Astrocyte of the cerebellum (primary cell): ENCODE data around the gene FAM24A.

ENCODE experiments used
- DNase-seq: peaks from one replicate; pipeline ENCODE4 v3.0.0-alpha.2; 2011; ENCODE audit warnings: low read depth
- H3K4me3 ChIP-seq: 2 replicates; pipeline ENCODE4 v1.5.1; 2011; ENCODE audit warnings: mild to moderate bottlenecking, low read depth, low read length, moderate library complexity
- in situ Hi-C: cut with HindIII; loops from 2 replicates; pipeline ENCODE4 v1.10.0; 2017; ENCODE audit warnings: low sequenced_read_pairs
- TF ChIP-seq, protein P1 (sequence below): IDR thresholded peaks from 2 replicates; pipeline ENCODE4 v1.5.1; 2012; ENCODE audit warnings: low read length, low read depth, moderate library complexity, mild to moderate bottlenecking; ENCODE audit errors: missing control alignments

FAM24A gene

DNA sequence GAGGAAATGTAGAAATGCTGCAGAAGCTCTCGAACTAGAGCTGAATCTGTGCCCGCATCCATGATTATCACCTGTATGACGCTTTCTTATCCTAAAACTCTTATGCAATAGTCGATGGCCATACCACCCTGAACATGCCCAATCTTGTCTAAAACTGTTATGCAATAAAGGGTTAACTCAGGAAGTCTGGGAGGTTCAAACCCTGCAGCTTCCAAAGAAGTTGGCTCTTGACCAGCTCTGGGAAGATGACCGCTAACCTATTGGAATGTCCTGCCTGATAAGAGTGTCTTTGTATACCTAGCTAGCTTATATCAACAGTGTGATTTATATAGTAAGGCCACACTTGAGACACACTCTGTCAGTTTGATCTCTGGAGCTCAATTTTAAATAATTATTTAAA lies 47.1 kb downstream of the FAM24A start:
- no peak for DNase-seq
- TF ChIP-seq, protein P1, sequence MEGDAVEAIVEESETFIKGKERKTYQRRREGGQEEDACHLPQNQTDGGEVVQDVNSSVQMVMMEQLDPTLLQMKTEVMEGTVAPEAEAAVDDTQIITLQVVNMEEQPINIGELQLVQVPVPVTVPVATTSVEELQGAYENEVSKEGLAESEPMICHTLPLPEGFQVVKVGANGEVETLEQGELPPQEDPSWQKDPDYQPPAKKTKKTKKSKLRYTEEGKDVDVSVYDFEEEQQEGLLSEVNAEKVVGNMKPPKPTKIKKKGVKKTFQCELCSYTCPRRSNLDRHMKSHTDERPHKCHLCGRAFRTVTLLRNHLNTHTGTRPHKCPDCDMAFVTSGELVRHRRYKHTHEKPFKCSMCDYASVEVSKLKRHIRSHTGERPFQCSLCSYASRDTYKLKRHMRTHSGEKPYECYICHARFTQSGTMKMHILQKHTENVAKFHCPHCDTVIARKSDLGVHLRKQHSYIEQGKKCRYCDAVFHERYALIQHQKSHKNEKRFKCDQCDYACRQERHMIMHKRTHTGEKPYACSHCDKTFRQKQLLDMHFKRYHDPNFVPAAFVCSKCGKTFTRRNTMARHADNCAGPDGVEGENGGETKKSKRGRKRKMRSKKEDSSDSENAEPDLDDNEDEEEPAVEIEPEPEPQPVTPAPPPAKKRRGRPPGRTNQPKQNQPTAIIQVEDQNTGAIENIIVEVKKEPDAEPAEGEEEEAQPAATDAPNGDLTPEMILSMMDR: no peak
- in situ Hi-C loops: no loop called here

DNA sequence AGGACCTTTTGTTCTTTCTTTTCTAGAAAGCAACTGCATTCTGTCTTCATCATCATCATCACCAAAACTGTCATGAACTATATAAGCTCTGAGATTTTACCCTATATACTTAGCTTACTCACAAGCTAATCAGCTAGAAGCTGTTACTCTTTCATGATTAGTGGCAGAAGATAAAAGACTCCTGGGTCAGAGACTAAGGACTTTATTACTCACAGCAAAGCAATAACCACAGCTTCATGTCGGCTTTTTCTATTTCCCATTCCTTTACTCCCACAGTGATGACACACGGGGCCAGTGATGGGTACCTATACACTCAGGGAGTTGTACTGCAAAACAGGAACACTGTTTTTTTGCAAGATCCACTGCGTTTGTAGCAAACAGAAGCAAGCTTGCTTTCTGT lies 52.0 kb downstream of the FAM24A start:
- TF ChIP-seq, protein P1: no peak
- in situ Hi-C loops: no loop called here
- DNase-seq: no peak

More for the DNA sequence above, 47.1 kb downstream of the FAM24A start:
- H3K4me3 ChIP-seq: no peak overlapping the region

More for the DNA sequence above, 52.0 kb downstream of the FAM24A start:
- no peak overlapping the region for H3K4me3 ChIP-seq
